PC-3 (cell line): ENCODE results near the gene EXOC4. TPM values are rescaled to one million over a fixed set of nuclear protein-coding genes. Genes with fewer than 3 reads are reported as not detected.

Source experiments
- ATAC-seq: fragments of 200-7000 bp; cut with Tn5 transposase; 2 replicates; pipeline ENCODE4 v1.9.1; 2020; ENCODE audit warnings: mild to moderate bottlenecking, moderate library complexity
- BruUV-seq: library from RNA; stranded (reverse); fragments of 400-500 nt; replicated peaks from 2 replicates; lab custom pipeline; 2021; lab: Mats Ljungman, UMichigan
- CTCF ChIA-PET: fragments of 300-600 bp; sonication (Branson Sonifier 250); formaldehyde crosslinking; loops from one replicate; lab custom pipeline; 2022; ENCODE audit warnings: antibody characterized with exemption; lab: Charles Lee
- POLR2A ChIA-PET: fragments of 300-600 bp; sonication (Branson Sonifier 250); formaldehyde crosslinking; loops from one replicate; lab custom pipeline; 2022; ENCODE audit warnings: antibody characterized with exemption; ENCODE audit not compliant: unreplicated experiment; lab: Charles Lee
- DNase-seq: peaks from one replicate; pipeline ENCODE4 v3.0.0-alpha.2; 2015
- H2AFZ ChIP-seq: fragments of 300-600 bp; sonication (generic); 2 replicates; pipeline ENCODE4 v1.6.0; 2016; ENCODE audit warnings: antibody characterized with exemption, low read length
- H3F3A ChIP-seq: fragments of 300-600 bp; sonication (generic); one replicate; pipeline ENCODE4 v1.6.0; 2017; ENCODE audit warnings: antibody characterized with exemption, low read length, control low read depth, mild to moderate bottlenecking; ENCODE audit not compliant: unreplicated experiment
- H3K27ac ChIP-seq: fragments of 300-600 bp; sonication (generic); 2 replicates; pipeline ENCODE4 v1.5.1; 2016; ENCODE audit warnings: mild to moderate bottlenecking, low read length
- H3K27me3 ChIP-seq: fragments of 300-600 bp; sonication (generic); 2 replicates; pipeline ENCODE4 v1.6.1; 2016; ENCODE audit warnings: low read length, mixed read lengths
- H3K36me3 ChIP-seq: fragments of 300-600 bp; sonication (generic); 2 replicates; pipeline ENCODE4 v1.6.1; 2016; ENCODE audit warnings: low read depth, mixed run types, low read length, mixed read lengths
- H3K4me1 ChIP-seq: fragments of 300-600 bp; sonication (generic); 2 replicates; pipeline ENCODE4 v1.5.1; 2016; ENCODE audit warnings: low read length; ENCODE audit not compliant: insufficient read depth
- H3K4me2 ChIP-seq: fragments of 300-600 bp; sonication (generic); 2 replicates; pipeline ENCODE4 v1.6.0; 2016; ENCODE audit warnings: low read length
- H3K4me3 ChIP-seq: fragments of 300-600 bp; sonication (generic); 2 replicates; pipeline ENCODE4 v1.5.1; 2016; ENCODE audit warnings: mild to moderate bottlenecking, low read length, mixed read lengths
- H3K79me2 ChIP-seq: fragments of 300-600 bp; sonication (generic); 2 replicates; pipeline ENCODE4 v1.6.1; 2017; ENCODE audit warnings: low read length, mixed read lengths
- H3K9ac ChIP-seq: fragments of 300-600 bp; sonication (generic); 2 replicates; pipeline ENCODE4 v1.6.0; 2016; ENCODE audit warnings: mild to moderate bottlenecking, low read length
- H3K9me2 ChIP-seq: fragments of 300-600 bp; sonication (generic); replicated peaks from 2 replicates; pipeline ENCODE4 v1.6.1; 2016; ENCODE audit warnings: mixed run types, low read length, mixed read lengths
- H3K9me3 ChIP-seq: fragments of 300-600 bp; sonication (generic); 2 replicates; pipeline ENCODE4 v1.6.1; 2016; ENCODE audit warnings: low read length, mixed read lengths
- H4K20me1 ChIP-seq: fragments of 300-600 bp; sonication (generic); 2 replicates; pipeline ENCODE4 v1.6.1; 2016; ENCODE audit warnings: low read length, mixed read lengths
- EZH2 ChIP-seq: fragments of 300-600 bp; sonication (generic); IDR thresholded peaks from one replicate; pipeline ENCODE4 v1.6.1; 2017; ENCODE audit warnings: antibody characterized with exemption, mild to moderate bottlenecking, low read length; ENCODE audit not compliant: unreplicated experiment
- EZH2phosphoT487 ChIP-seq: fragments of 300-600 bp; sonication (generic); IDR thresholded peaks from 2 replicates; pipeline ENCODE4 v1.6.1; 2018; ENCODE audit warnings: mild to moderate bottlenecking, antibody characterized with exemption, low read length, borderline replicate concordance
- intact Hi-C: fragments of 100-400 bp; cut with micrococcal nuclease; formaldehyde crosslinking; loops from 2 replicates; pipeline ENCODE4 v1.9.0; 2023
- total RNA-seq: library from RNA; depleted of rRNA; stranded (reverse); fragments of >200 nt; gene quantifications from 2 replicates; pipeline ENCODE4 v1.2.3, GENCODE V29; 2014
- TF ChIP-seq, protein P1 (sequence below): fragments of 300-600 bp; sonication (generic); conservative IDR thresholded peaks from 2 replicates; pipeline ENCODE4 v1.5.1; 2017; ENCODE audit warnings: antibody characterized with exemption, low read depth, mild to moderate bottlenecking, low read length

EXOC4 gene
- total RNA-seq, 1 experiment from 2014 or later = 43.5 TPM

DNA sequence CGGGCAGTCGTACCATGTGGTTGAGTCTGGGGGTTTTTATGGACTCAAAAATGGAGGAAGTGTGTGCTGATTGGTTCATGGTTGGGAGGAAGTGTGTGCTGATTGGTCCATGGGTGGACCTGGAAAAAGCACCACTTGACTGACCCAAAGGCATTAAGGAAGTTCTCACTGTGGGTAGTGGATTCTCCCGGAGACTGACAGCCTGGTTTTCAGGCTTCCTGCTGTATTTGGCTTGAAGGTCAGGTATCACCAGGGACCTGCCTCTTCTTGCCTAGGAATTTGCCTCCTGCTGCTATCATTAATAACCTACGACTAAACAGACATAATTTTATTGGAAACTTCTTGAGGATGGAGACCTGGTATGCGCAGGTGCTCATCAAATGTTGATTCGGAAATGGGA lies 605.4 kb downstream of the EXOC4 start:
- no peak overlapping the region for H3K27ac ChIP-seq
- no peak overlapping the region for H3K4me2 ChIP-seq
- no peak overlapping the region for H3K9ac ChIP-seq
- H3K79me2 ChIP-seq = no peaks in the 10 kb centered on the region
- no peaks in the 10 kb centered on the region for H3K9me2 ChIP-seq
- ChIA-PET CTCF (interaction anchor here (0.6 kb wide), 1 partner anchor 73 kb away, joined by 3 read pairs; no protein-coding TSS in a partner anchor), POLR2A (no interaction called here)
- H3K9me3 ChIP-seq = no peaks in the 10 kb centered on the region
- DNase-seq (no peak), ATAC-seq (no peak)
- no peaks in the 10 kb centered on the region for H4K20me1 ChIP-seq
- no peak overlapping the region for H2AFZ ChIP-seq
- TF ChIP-seq, protein P1, sequence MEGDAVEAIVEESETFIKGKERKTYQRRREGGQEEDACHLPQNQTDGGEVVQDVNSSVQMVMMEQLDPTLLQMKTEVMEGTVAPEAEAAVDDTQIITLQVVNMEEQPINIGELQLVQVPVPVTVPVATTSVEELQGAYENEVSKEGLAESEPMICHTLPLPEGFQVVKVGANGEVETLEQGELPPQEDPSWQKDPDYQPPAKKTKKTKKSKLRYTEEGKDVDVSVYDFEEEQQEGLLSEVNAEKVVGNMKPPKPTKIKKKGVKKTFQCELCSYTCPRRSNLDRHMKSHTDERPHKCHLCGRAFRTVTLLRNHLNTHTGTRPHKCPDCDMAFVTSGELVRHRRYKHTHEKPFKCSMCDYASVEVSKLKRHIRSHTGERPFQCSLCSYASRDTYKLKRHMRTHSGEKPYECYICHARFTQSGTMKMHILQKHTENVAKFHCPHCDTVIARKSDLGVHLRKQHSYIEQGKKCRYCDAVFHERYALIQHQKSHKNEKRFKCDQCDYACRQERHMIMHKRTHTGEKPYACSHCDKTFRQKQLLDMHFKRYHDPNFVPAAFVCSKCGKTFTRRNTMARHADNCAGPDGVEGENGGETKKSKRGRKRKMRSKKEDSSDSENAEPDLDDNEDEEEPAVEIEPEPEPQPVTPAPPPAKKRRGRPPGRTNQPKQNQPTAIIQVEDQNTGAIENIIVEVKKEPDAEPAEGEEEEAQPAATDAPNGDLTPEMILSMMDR = no peak
- TF ChIP-seq EZH2 (no peak), EZH2phosphoT487 (no peak)
- peaks cover 4% of the 10 kb centered on the region for H3K4me1 ChIP-seq
- H3F3A ChIP-seq = no peaks in the 10 kb centered on the region
- no peaks in the 10 kb centered on the region for H3K36me3 ChIP-seq
- no peaks in the 10 kb centered on the region for H3K27me3 ChIP-seq
- intact Hi-C loops = loop anchor here (10.0 kb wide), 4 partner anchors 164 to 604 kb away; partner anchors contain the start of gene EXOC4
- no peak overlapping the region for H3K4me3 ChIP-seq
- no TSS peak for BruUV-seq

DNA sequence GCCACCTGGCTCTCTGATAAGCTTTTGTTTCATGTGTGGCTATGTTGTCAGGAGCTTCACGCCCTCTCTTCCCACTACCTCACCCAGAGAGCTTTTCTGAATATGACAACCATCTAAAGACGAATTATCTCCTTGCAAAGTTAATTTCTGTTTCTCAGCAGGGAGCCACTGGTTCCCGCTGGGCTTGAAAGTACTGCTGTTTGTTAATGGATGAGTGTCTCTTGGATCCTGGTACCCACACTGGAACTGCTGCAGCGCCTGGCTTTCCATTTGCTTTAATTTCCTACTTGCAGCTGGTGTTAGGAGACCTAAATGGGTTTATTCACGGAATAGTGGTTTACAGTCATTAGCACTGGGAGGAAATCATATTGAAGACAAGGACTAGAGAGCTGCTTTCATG lies 606.4 kb downstream of the EXOC4 start:
- Histone ChIP-seq H2AFZ (no peak overlapping the region), H3K27me3 (no peaks in the 10 kb centered on the region), H3K9me2 (no peaks in the 10 kb centered on the region), H3K27ac (no peak overlapping the region), H3K4me1 (no peaks in the 10 kb centered on the region), H3K9me3 (no peaks in the 10 kb centered on the region), H3K9ac (no peak overlapping the region), H3K4me3 (no peak overlapping the region), H4K20me1 (no peaks in the 10 kb centered on the region), H3F3A (no peaks in the 10 kb centered on the region), H3K36me3 (no peaks in the 10 kb centered on the region), H3K4me2 (no peak overlapping the region), H3K79me2 (no peaks in the 10 kb centered on the region)
- intact Hi-C loops = loop anchor here (10.0 kb wide), 4 partner anchors 164 to 604 kb away; partner anchors contain the start of gene EXOC4
- DNase-seq (no peak), ATAC-seq (no peak)
- POLR2A ChIA-PET = no interaction called here
- CTCF ChIA-PET = interaction anchor here (0.6 kb wide), 1 partner anchor 72 kb away, joined by 3 read pairs; no protein-coding TSS in a partner anchor
- TF ChIP-seq EZH2 (no peak), EZH2phosphoT487 (no peak)
- TF ChIP-seq, protein P1 = no peak
- BruUV-seq = no TSS peak

DNA sequence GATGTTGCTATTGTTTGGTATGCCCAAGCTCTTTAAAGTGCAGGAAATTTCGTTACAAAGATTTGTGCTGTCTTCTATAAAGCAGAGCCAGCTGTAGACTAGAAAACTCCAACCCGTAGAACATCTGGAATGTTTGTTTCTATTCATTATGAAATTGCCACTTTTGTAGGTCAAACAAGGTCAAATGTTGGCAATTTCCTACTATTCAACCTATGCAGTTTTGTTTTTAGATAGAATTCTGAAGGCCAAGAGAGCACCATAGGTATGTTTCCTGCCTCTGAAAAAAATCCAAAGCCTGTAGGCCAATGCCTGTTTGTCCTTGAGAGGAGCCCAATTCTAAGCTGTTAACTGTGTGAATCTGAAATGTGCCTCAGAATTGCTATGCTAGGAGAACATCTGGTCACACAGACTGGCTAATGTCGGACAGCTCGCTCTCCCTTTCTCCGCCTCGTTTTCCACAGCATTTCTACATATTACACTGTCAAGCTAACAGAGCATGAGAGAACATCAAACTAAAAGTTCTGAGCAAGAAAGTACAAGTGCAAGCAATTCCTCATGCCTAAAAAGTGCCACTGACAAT lies 607.1 kb downstream of the EXOC4 start:
- intact Hi-C loops = loop anchor here (10.0 kb wide), 4 partner anchors 165 to 605 kb away; partner anchors contain the start of gene EXOC4
- no peaks in the 10 kb centered on the region for H3K79me2 ChIP-seq
- H3F3A ChIP-seq = no peaks in the 10 kb centered on the region
- POLR2A ChIA-PET = no interaction called here
- no peaks in the 10 kb centered on the region for H3K27me3 ChIP-seq
- H3K4me3 ChIP-seq = no peak overlapping the region
- BruUV-seq = no TSS peak
- no peak for DNase-seq
- no peaks in the 10 kb centered on the region for H3K36me3 ChIP-seq
- H4K20me1 ChIP-seq = no peaks in the 10 kb centered on the region
- H3K4me1 ChIP-seq = no peaks in the 10 kb centered on the region
- H3K27ac ChIP-seq = no peak overlapping the region
- TF ChIP-seq EZH2 (no peak), EZH2phosphoT487 (no peak)
- TF ChIP-seq, protein P1 = no peak
- no peak overlapping the region for H3K9ac ChIP-seq
- no peaks in the 10 kb centered on the region for H3K9me2 ChIP-seq
- CTCF ChIA-PET = no interaction called here
- no peak overlapping the region for H2AFZ ChIP-seq
- H3K4me2 ChIP-seq = no peak overlapping the region
- no peaks in the 10 kb centered on the region for H3K9me3 ChIP-seq
- ATAC-seq = no peak
